Activated CD4-positive, alpha-beta T cell treated with anti-CD3 and anti-CD28 coated beads, Interleukin-2, amount 50 U/mL, for 48 hours (primary cell): Measurements from ENCODE around the gene ARHGEF17.
A peak's percentile ranks its signal among the peaks of the same experiment; 100 is the strongest.

Source experiments
- DNase-seq, 2 experiments: peaks; one replicate each; pipeline ENCODE4 v3.0.0-alpha.2; 2020

The ARHGEF17 gene

GRCh38 chr11:73335204-73335923 is 27.3 kb downstream of the ARHGEF17 start:
- peak; percentile 86 to 87 for DNase-seq

GRCh38 chr11:73337846-73338245 is 29.8 kb downstream of the ARHGEF17 start:
- DNase-seq: no peak

GRCh38 chr11:73338279-73338678 is 30.2 kb downstream of the ARHGEF17 start:
- DNase-seq: no peak

DNA sequence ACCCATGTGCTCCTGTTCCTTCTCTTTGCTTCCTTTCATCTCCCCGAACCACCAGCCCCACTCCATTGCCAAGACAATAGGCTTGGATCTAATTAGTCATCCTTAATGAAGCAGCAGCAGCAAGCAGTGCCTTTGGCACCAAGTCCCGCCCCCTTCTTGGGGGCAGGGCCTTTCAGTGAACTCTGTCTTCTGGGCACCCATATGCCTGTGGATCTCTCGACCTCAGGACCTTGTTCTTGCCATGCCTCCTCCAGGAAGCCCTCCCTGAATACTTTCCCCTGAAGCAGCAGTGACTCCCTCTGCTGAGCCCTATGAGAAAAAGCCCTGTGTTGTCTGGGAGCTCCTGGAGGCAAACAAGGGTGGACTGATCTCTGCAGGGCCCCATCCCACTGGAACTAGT is 32.1 kb downstream of the ARHGEF17 start:
- DNase-seq: no peak

DNA sequence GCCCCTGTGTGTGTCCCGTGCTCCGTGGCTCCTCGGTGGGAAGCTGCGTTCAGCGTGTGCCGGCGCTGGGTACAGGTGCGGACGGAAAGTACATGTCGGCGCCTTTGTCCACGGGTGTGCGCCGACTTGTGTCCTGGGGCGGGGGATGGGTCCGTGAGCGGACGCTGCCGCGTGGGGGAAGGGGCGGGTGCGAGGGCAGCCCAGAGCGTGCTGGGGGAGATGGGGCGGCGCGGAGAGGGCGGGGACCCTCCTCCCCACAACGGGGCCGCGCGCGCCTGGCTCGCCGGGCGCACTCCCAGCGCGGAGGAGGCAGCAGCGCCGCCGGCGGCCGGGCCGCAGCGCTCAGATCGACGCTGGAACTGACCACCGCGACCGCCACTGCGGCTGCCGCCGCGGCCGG is 34.6 kb downstream of the ARHGEF17 start:
- DNase-seq: no peak

DNA sequence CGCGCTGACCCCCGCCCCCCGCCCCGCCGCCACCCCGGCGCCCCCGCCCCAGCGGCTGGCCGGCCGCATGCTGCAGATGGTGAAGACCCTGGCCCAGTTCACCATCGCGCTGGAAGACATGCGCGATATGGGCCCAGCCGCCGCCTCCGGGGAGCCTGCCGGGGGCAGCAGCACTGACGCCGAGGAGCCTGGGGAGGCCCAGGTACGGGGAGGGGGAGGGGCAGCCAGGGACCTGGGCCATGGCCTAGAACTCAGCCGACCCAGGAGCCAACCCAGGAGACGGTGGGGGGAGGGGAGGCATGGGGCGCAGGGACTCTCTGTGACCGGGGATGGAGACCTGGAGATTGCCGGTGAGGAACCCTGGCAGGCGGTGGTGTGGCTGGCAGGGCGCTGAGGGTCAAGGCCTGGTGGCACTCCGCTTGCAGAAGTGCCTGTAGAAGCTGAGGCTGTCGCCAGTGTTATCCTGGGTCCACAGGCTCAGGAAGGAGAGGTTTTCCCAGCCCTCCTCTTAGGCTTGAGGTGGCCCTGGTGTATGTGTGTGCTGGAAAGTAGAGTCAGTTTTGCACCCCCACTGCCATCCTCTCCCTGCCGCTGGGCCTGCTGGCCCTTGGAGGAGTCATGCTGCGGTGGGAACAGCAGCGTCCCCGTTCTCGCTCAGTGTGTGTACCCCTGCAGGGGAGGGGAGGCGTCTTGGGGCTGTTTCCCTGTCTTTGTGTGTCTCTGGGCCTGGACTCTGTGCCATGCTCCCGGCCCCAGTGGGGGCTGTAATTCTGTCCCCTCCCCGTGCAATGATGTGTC is 35.2 kb downstream of the ARHGEF17 start:
- no peak for DNase-seq

GRCh38 chr11:73344191-73344607 is 36.1 kb downstream of the ARHGEF17 start:
- no peak for DNase-seq

GRCh38 chr11:73345481-73346160 is 37.5 kb downstream of the ARHGEF17 start:
- no peak for DNase-seq

- no peak for DNase-seq
Measured at GRCh38 chr11:73346186-73346935, 38.3 kb downstream of the ARHGEF17 start.

DNA sequence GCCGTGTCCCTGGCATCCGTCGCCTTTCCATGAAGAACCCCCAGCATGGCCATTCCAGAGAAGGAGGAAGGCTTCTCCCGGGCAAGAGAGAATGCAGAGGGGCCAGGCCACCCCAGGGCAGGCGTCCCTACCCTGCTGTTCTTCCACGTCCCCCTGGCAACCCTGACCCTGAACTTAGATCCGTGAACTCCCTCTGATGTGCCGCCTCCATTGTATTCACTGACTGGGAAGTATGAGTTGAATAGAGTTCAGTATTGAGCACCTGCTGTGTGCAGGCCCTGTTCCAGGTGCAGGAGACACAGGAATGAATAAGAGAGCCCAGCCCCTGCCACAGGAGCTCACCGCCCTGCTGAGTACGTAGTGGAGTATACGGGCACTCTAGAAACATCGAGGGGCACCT is 39.0 kb downstream of the ARHGEF17 start:
- no peak for DNase-seq

- DNase-seq: no peak
Measured at GRCh38 chr11:73348838-73349237, 40.8 kb downstream of the ARHGEF17 start.

DNA sequence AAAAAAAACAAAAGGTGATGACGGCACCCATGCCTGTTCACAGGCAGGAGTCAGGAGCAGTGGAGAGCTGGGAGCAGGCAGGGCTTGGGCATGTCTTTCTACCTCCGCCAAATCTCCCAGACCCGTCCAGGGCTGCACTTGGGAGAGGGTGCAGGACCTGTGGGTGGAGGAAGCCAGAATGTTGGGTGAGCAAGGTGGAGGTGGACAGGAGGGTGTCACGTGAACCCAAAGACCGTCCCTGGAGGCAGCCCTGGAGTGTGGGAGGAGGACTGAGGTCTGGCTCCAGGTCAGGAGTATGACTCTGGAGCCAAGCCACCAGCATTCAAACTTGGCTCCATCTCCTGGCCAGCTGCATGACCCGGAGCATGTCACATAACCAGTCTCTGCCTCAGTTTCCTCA is 41.6 kb downstream of the ARHGEF17 start:
- DNase-seq: no peak

GRCh38 chr11:73350908-73351636 is 43.0 kb downstream of the ARHGEF17 start:
- peak; percentile 52 to 64 for DNase-seq

DNA sequence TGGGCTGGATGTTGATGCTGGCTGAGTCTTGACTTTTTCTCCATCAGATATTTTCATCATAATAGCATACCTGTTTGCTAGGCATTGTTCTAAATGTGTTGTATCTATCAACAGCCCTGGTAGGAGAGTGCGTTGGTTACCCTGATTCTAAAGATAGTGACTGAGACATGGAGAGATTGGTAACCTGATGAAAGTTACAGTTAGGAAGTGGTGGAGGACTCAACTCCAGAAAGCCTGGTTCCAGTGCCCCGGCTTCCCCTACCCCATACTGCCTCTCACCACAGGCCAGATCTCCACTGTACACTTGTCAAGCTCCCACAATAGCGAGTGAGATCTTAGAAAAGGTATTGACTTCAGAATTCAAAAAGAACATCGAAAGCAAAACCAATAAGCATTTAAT is 45.3 kb downstream of the ARHGEF17 start:
- no peak for DNase-seq

GRCh38 chr11:73355109-73355508 is 47.0 kb downstream of the ARHGEF17 start:
- no peak for DNase-seq

DNA sequence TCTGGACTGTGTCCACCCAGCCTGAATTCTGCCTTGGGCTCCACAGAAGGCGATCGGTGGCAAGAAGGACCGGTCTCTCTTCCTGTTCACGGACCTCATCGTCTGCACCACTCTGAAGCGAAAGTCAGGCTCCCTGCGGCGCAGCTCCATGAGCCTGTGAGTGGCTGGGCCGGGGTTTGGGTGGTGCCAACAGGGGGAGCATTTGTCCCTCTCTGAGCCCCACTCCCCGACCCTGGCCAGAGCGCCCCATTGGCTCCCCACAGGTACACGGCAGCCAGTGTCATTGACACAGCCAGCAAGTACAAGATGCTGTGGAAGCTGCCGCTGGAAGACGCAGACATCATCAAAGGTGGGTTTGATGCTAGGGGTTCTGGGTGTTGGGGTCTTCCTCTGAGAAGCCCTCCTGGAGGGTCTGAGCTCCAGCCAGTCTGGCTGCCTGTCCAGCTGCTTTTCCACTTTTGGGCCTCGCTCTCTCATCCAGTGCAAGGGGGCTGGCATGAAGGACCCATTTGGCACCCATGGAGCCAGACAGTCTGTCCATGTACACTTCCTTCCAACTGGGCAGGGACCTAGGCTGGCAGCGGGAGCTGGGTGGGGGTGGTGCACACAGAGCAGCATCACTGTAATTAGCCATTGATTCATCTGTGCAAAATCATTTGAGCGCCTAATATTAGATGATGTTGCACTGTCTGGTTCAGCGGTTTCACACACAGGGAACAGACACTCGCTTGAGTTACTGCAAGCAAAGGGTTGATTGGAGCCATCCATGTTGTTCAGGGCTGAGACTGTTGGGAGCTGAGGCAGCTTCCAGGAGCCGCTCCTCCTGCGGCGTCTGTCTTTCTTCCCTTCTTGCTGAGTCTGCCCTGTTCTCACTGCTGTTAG is 49.1 kb downstream of the ARHGEF17 start:
- DNase-seq: no peak

GRCh38 chr11:73358071-73358470 is 50.0 kb downstream of the ARHGEF17 start:
- no peak for DNase-seq

DNA sequence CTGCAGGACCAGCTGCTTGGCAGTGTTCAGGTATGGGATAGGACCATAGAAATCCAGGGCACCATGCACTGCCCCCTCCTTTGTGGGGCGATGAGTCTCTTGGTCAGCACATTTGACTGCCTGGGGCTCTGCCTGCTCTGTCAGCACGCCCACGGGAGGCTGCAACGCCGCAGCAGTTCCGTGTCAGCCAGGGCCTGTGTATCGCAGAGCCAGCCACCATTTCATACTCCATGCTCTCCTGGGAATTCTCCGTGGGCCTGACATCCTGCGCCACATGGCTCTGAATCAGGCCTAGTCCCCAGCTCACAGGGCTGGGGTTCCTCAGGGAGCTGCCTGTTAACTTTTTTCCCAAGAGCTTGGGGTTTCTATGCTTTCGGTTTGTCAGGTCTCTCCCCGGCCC is 51.3 kb downstream of the ARHGEF17 start:
- DNase-seq: no peak

GRCh38 chr11:73359930-73360742 is 52.1 kb downstream of the ARHGEF17 start:
- DNase-seq: peak; percentile 34 to 41

DNA sequence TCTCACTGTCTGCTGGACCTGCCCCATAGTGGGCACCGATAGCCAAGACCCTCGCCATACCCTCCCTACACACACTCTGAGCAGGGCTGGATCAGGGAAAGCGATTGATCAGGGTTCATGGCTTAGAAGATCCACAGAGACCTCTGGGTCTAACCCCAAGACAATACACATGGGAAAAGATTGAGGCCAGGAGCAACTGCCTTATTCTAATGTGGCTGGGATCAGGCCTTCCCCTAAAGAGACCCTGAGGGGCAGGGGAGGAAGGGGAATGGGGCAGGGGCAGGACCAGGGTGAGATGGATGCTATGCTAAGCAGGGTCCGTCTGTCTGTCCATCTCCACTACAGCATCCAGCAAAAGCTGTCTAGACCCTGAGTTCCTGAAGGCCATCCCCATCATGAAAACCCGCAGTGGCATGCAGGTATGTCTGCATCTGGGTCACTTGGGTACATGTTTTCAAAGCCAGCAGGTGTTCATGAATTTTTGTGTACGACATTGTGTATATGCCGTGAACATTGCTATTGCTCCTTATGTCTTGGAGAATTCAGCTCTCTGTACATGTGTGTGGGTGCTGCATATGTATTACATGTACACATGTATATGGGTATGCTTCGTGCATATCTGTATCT is 52.8 kb downstream of the ARHGEF17 start:
- DNase-seq: no peak
